Body of pancreas (tissue), 4 donors: ENCODE results near the gene PCED1A. TPM values are rescaled to one million over a fixed set of nuclear protein-coding genes. Genes with fewer than 3 reads are reported as not detected.
"Not testable (repeated sequence)": the region's sequence is repeated elsewhere in the genome, so short reads cannot be mapped to it uniquely, and the experiment has no call there.

Experiments
- ATAC-seq: fragments of 150-250 bp; one replicate; pipeline ENCODE4 v1.9.1; 2016
- DNase-seq, 4 donors: peaks; one replicate each; pipeline ENCODE4 v3.0.0-alpha.2; 2019
- H3K27ac ChIP-seq, 4 donors: fragments of 200-600 bp; sonication (generic); 1 replicate in 3 of 4; 2 replicates in 1 of 4; pipeline versions ENCODE4 v1.5.1 to v1.6.1; 2016 to 2019; ENCODE audit warnings: mild to moderate bottlenecking in 1 of 4, mixed read lengths in 1 of 4, moderate library complexity in 1 of 4
- H3K27me3 ChIP-seq, 2 donors: fragments of 200-600 bp; sonication (generic); one replicate each; pipeline ENCODE4 v1.6.0; 2016; ENCODE audit warnings: mild to moderate bottlenecking in 1 of 2
- H3K36me3 ChIP-seq, 2 donors: fragments of 200-600 bp; sonication (generic); replicated peaks in 1 of 2; 2 replicates each; pipeline ENCODE4 v1.5.1; 2016; ENCODE audit warnings: low read depth in 2 of 2; ENCODE audit not compliant: insufficient read depth in 1 of 2
- H3K4me1 ChIP-seq: fragments of 200-600 bp; sonication (generic); one replicate; pipeline ENCODE4 v1.6.0; 2016
- H3K4me3 ChIP-seq, 2 donors: fragments of 200-600 bp; sonication (generic); 1 replicate in 1 of 2; 2 replicates in 1 of 2; pipeline ENCODE4 v1.5.1; 2016 to 2019
- H3K9me3 ChIP-seq, 3 donors: fragments of 200-600 bp; sonication (generic); 1 replicate in 2 of 3; 2 replicates in 1 of 3; pipeline ENCODE4 v1.5.1; 2016
- POLR2A ChIP-seq, 3 donors: fragments of 450-650 bp; IDR thresholded peaks; one replicate each; pipeline ENCODE4 v1.6.1; 2016; ENCODE audit warnings: antibody characterized with exemption in 3 of 3, mild to moderate bottlenecking in 2 of 3
- WGBS, 2 donors: methylation state at CpG; one replicate each; pipeline ENCODE4 v1.1.5; 2017; 5-methylcytosine and 5-hydroxymethylcytosine counted together
- intact Hi-C: fragments of 100-400 bp; cut with DNase I; formaldehyde crosslinking; loops from one replicate; pipeline ENCODE4 v1.15.1; 2023
- total RNA-seq, 2 donors: library from RNA; depleted of rRNA; stranded (reverse); fragments of >200 nt; gene quantifications; one replicate each; pipeline ENCODE4 v1.1.0, GENCODE V29; 2016
- TF ChIP-seq, protein P1 (sequence below), 7 experiments: fragments of 450-650 bp in 4 of 7; fragments of 200-600 bp in 3 of 7; sonication (generic) in 3 of 7; IDR thresholded peaks; one replicate each; pipeline ENCODE4 v1.5.1; 2016 to 2019; ENCODE audit warnings: antibody characterized with exemption in 7 of 7

The PCED1A gene
- total RNA-seq, 2 donors from 2014 or later, result 26.5 to 48.1 TPM

DNA sequence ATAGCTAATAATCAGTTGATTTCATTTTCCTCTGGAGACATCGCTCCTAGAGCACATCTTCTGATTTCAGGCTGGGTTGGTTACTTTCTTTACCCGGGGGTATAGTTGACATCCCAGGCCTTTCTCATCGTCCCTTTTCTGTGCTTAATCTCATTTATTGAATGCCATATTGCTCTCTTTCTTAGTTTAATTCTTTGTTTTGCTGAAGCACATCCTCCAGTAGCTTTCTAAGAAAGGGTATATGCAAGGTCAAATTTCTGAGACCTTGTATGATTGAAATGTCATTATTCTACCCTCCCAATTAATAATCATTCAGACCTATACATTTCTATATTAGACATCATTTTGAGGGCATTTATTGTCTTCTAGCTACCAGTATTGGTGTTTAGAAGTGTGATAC, 28.3 kb downstream of the PCED1A start:
- no peaks in the 10 kb centered on the region for H3K4me1 ChIP-seq
- no peaks in the 10 kb centered on the region for H3K36me3 ChIP-seq
- 70 to 85% methylated on average over 3 of the region's 3 CpGs for WGBS, 2 donors
- no peak overlapping the region for H3K27ac ChIP-seq
- peaks cover 0 to 2% of the 10 kb centered on the region in 2 donors for H3K27me3 ChIP-seq
- TF ChIP-seq, protein P1, sequence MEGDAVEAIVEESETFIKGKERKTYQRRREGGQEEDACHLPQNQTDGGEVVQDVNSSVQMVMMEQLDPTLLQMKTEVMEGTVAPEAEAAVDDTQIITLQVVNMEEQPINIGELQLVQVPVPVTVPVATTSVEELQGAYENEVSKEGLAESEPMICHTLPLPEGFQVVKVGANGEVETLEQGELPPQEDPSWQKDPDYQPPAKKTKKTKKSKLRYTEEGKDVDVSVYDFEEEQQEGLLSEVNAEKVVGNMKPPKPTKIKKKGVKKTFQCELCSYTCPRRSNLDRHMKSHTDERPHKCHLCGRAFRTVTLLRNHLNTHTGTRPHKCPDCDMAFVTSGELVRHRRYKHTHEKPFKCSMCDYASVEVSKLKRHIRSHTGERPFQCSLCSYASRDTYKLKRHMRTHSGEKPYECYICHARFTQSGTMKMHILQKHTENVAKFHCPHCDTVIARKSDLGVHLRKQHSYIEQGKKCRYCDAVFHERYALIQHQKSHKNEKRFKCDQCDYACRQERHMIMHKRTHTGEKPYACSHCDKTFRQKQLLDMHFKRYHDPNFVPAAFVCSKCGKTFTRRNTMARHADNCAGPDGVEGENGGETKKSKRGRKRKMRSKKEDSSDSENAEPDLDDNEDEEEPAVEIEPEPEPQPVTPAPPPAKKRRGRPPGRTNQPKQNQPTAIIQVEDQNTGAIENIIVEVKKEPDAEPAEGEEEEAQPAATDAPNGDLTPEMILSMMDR (IDR thresholded peaks at IDR 0.05), result no peak
- no peak for TF ChIP-seq POLR2A (IDR thresholded peaks at IDR 0.05)
- no peak for ATAC-seq
- H3K4me3 ChIP-seq, result no peak overlapping the region
- intact Hi-C loops, result no loop called here
- no peak for DNase-seq
- H3K9me3 ChIP-seq, result no peaks in the 10 kb centered on the region

DNA sequence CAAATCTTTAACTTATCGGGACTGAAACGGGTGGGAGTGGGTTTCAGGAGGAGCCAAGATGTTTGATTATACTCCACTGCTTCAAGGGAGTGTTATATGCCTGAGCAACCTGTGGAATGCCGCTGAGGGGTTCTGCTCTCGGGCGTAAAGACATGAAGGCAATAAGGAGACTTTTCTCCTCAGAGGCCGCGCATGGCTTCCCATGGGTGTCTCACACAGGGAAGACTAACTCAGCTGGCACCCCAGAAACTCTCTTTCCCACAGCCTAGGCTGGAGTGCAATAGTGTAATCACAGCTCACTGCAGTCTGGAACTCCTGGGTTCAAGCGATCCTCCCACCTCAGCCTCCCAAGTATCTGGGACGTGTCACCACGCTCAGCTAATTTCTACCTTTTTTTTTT, 30.8 kb downstream of the PCED1A start:
- DNase-seq, result no peak
- no peak for TF ChIP-seq POLR2A (IDR thresholded peaks at IDR 0.05)
- TF ChIP-seq, protein P1 (IDR thresholded peaks at IDR 0.05), result no peak
- intact Hi-C loops, result no loop called here
- Histone ChIP-seq H3K36me3 (no peaks in the 10 kb centered on the region), H3K9me3 (no peaks in the 10 kb centered on the region), H3K4me3 (no peak overlapping the region), H3K27ac (no peak overlapping the region), H3K4me1 (no peaks in the 10 kb centered on the region), H3K27me3 (peaks cover 0 to 5% of the 10 kb centered on the region in 2 donors)
- ATAC-seq, result no peak
- WGBS, 2 donors, result 82 to 88% methylated on average over 8 to 10 of the region's 10 CpGs

DNA sequence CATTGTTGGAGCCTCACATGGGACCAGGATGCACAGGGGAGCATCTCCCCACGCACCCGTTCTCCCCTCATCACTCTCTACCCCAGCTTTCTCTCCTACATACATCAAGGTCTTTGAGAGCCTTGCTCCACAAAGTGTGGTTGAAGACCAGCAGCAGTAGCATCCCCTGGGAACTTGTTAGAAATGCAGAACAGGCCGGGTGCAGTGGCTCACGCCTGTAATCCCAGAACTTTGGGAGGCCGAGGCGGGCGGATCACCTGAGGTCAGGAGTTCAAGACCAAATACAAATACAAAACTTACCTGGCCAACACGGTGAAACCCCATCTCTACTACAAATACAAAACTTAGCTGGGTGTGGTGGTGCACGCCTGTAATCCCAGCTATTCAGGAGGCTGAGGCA, 32.5 kb downstream of the PCED1A start:
- intact Hi-C loops, H3K27ac ChIP-seq, H3K27me3 ChIP-seq, H3K9me3 ChIP-seq, DNase-seq, ATAC-seq, H3K4me1 ChIP-seq, H3K4me3 ChIP-seq, H3K36me3 ChIP-seq: not testable (repeated sequence)
- 63 to 80% methylated on average over 9 of the region's 9 CpGs for WGBS, 2 donors

DNA sequence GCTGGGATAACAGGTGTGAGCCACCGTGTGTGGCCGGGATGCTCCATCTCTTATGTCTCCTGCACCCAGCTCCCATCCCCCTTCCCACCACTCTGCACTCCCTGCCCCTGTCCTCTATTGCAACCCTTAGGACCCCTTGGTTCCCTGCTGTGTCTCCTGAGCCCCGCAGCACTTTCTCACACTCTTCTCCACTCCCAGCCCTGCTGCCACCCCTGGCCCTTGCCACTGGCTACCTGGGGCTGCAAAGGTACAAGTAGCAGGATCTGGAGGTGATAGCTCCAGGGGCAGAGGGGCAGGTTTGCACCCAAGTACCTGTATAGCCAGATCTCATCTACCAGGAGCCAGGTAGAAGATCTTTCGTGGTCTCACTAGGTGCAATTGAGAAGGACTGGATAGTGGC, 33.4 kb downstream of the PCED1A start:
- Histone ChIP-seq H3K27me3 (peaks cover 0 to 7% of the 10 kb centered on the region in 2 donors), H3K9me3 (no peaks in the 10 kb centered on the region), H3K36me3 (no peaks in the 10 kb centered on the region), H3K4me1 (no peaks in the 10 kb centered on the region), H3K27ac (no peak overlapping the region), H3K4me3 (no peak overlapping the region)
- DNase-seq (no peak), ATAC-seq (no peak)
- 67 to 69% methylated on average over 4 of the region's 4 CpGs for WGBS, 2 donors
- intact Hi-C loops, result no loop called here
- TF ChIP-seq, protein P1 (IDR thresholded peaks at IDR 0.05), result no peak
- TF ChIP-seq POLR2A (IDR thresholded peaks at IDR 0.05), result no peak

GRCh38 chr20:2806351-2806701, 34.1 kb downstream of the PCED1A start:
- H3K4me1 ChIP-seq, result peaks cover 2% of the 10 kb centered on the region
- 16 to 28% methylated on average over 4 of the region's 4 CpGs for WGBS, 2 donors
- TF ChIP-seq, protein P1 (IDR thresholded peaks at IDR 0.05), result no peak
- TF ChIP-seq POLR2A (IDR thresholded peaks at IDR 0.05), result no peak
- H3K27ac ChIP-seq, result no peak overlapping the region
- DNase-seq (no peak), ATAC-seq (no peak)
- H3K4me3 ChIP-seq, result no peak overlapping the region
- H3K27me3 ChIP-seq, result peaks cover 0 to 7% of the 10 kb centered on the region in 2 donors
- intact Hi-C loops, result no loop called here
- H3K36me3 ChIP-seq, result no peaks in the 10 kb centered on the region
- H3K9me3 ChIP-seq, result no peaks in the 10 kb centered on the region
